ENCODE data around the gene DNAH12.

DNAH12 gene

GRCh38 chr3:57292897-57293526 is 251.1 kb downstream of the DNAH12 start:
- no peaks in the 10 kb centered on the region for H3K36me3 ChIP-seq (replicated peaks)
- no peaks in the 10 kb centered on the region for H3K9me3 ChIP-seq
- no peak overlapping the region for H3K4me3 ChIP-seq
- no peaks in the 10 kb centered on the region for H3K4me1 ChIP-seq
- in situ Hi-C loops (cut with MboI; ENCODE audit: low sequenced_read_pairs): no loop called here
- no peaks in the 10 kb centered on the region for H3K27me3 ChIP-seq (ENCODE audit: low read depth)
- DNase-seq (ENCODE audit: low spot score in 2 of 2): no peak

- H3K4me1 ChIP-seq: no peaks in the 10 kb centered on the region
- in situ Hi-C loops (cut with MboI; ENCODE audit: low sequenced_read_pairs): no loop called here
- no peaks in the 10 kb centered on the region for H3K9me3 ChIP-seq
- DNase-seq (ENCODE audit: low spot score in 2 of 2): no peak
- H3K4me3 ChIP-seq: no peak within 1 kb of the TSS
- H3K27me3 ChIP-seq (ENCODE audit: low read depth): no peaks in the 10 kb centered on the region
- no peaks in the 10 kb centered on the region for H3K36me3 ChIP-seq (replicated peaks)
These were observed 251.8 kb downstream of the DNAH12 start, which contains the start of gene ASB14 for GRCh38 chr3:57292159-57292896. Gene ASB14, minus strand, starts transcription at chr3:57292685. Its CDS starts 652 bp downstream, at chr3:57292033.

GRCh38 chr3:57288403-57288802 is 255.7 kb downstream of the DNAH12 start:
- Histone ChIP-seq H3K4me1 (no peaks in the 10 kb centered on the region), H3K9me3 (peaks cover 4% of the 10 kb centered on the region; the same call in 1 of the 2 replicates), H3K27me3 (ENCODE audit: low read depth) (no peaks in the 10 kb centered on the region), H3K4me3 (no peak overlapping the region), H3K36me3 (replicated peaks) (no peaks in the 10 kb centered on the region)
- peak in 1 of 2 experiments; percentile 0 for DNase-seq (ENCODE audit: low spot score in 2 of 2)
- in situ Hi-C loops (cut with MboI; ENCODE audit: low sequenced_read_pairs): no loop called here

- peaks cover 4% of the 10 kb centered on the region; the same call in 1 of the 2 replicates for H3K9me3 ChIP-seq
- in situ Hi-C loops (cut with MboI; ENCODE audit: low sequenced_read_pairs): no loop called here
- no peaks in the 10 kb centered on the region for H3K27me3 ChIP-seq (ENCODE audit: low read depth)
- no peak overlapping the region for H3K4me3 ChIP-seq
- no peaks in the 10 kb centered on the region for H3K36me3 ChIP-seq (replicated peaks)
- H3K4me1 ChIP-seq: no peaks in the 10 kb centered on the region
- no peak for DNase-seq (ENCODE audit: low spot score in 2 of 2)
These were observed 256.9 kb downstream of the DNAH12 start for GRCh38 chr3:57287205-57287604.

GRCh38 chr3:57283334-57283733 is 260.8 kb downstream of the DNAH12 start:
- in situ Hi-C loops (cut with MboI; ENCODE audit: low sequenced_read_pairs): no loop called here
- no peaks in the 10 kb centered on the region for H3K4me1 ChIP-seq

GRCh38 chr3:57281715-57282114 is 262.4 kb downstream of the DNAH12 start:
- H3K27me3 ChIP-seq (ENCODE audit: low read depth): no peaks in the 10 kb centered on the region
- no peak overlapping the region for H3K4me3 ChIP-seq
- in situ Hi-C loops (cut with MboI; ENCODE audit: low sequenced_read_pairs): no loop called here
- no peak for DNase-seq (ENCODE audit: low spot score in 2 of 2)
- H3K9me3 ChIP-seq: peaks cover 3% of the 10 kb centered on the region; the same call in 1 of the 2 replicates
- no peaks in the 10 kb centered on the region for H3K4me1 ChIP-seq
- H3K36me3 ChIP-seq (replicated peaks): no peaks in the 10 kb centered on the region

More at GRCh38 chr3:57283334-57283733, 260.8 kb downstream of the DNAH12 start:
- H3K4me3 ChIP-seq: no peak overlapping the region
- H3K9me3 ChIP-seq: peaks cover 4% of the 10 kb centered on the region; the same call in 1 of the 2 replicates
- DNase-seq (ENCODE audit: low spot score in 2 of 2): no peak
- H3K36me3 ChIP-seq (replicated peaks): no peaks in the 10 kb centered on the region
- no peaks in the 10 kb centered on the region for H3K27me3 ChIP-seq (ENCODE audit: low read depth)

- H3K9me3 ChIP-seq: no peaks in the 10 kb centered on the region
- no peaks in the 10 kb centered on the region for H3K36me3 ChIP-seq (replicated peaks)
- no peaks in the 10 kb centered on the region for H3K4me1 ChIP-seq
- no peak for DNase-seq (ENCODE audit: low spot score in 2 of 2)
- H3K27me3 ChIP-seq (ENCODE audit: low read depth): no peaks in the 10 kb centered on the region
- in situ Hi-C loops (cut with MboI; ENCODE audit: low sequenced_read_pairs): no loop called here
- H3K4me3 ChIP-seq: no peak overlapping the region
These were observed 264.5 kb downstream of the DNAH12 start for GRCh38 chr3:57279685-57280084.

- DNase-seq (ENCODE audit: low spot score in 2 of 2): no peak
- Histone ChIP-seq H3K4me3 (no peak overlapping the region), H3K4me1 (no peaks in the 10 kb centered on the region), H3K36me3 (replicated peaks) (no peaks in the 10 kb centered on the region), H3K9me3 (no peaks in the 10 kb centered on the region), H3K27me3 (ENCODE audit: low read depth) (no peaks in the 10 kb centered on the region)
- in situ Hi-C loops (cut with MboI; ENCODE audit: low sequenced_read_pairs): no loop called here
These were observed 265.9 kb downstream of the DNAH12 start for GRCh38 chr3:57278237-57278636.

- no peaks in the 10 kb centered on the region for H3K4me1 ChIP-seq
- H3K36me3 ChIP-seq (replicated peaks): no peaks in the 10 kb centered on the region
- no peaks in the 10 kb centered on the region for H3K9me3 ChIP-seq
- in situ Hi-C loops (cut with MboI; ENCODE audit: low sequenced_read_pairs): no loop called here
- DNase-seq (ENCODE audit: low spot score in 2 of 2): no peak
- H3K27me3 ChIP-seq (ENCODE audit: low read depth): no peaks in the 10 kb centered on the region
- no peak overlapping the region for H3K4me3 ChIP-seq
These were observed 268.8 kb downstream of the DNAH12 start for GRCh38 chr3:57275393-57275792.

GRCh38 chr3:57274845-57275244 is 269.3 kb downstream of the DNAH12 start:
- Histone ChIP-seq H3K36me3 (replicated peaks) (no peaks in the 10 kb centered on the region), H3K4me1 (no peaks in the 10 kb centered on the region), H3K4me3 (no peak overlapping the region), H3K9me3 (no peaks in the 10 kb centered on the region), H3K27me3 (ENCODE audit: low read depth) (no peaks in the 10 kb centered on the region)
- in situ Hi-C loops (cut with MboI; ENCODE audit: low sequenced_read_pairs): no loop called here
- DNase-seq (ENCODE audit: low spot score in 2 of 2): no peak

- in situ Hi-C loops (cut with MboI; ENCODE audit: low sequenced_read_pairs): no loop called here
- Histone ChIP-seq H3K4me3 (no peak overlapping the region), H3K27me3 (ENCODE audit: low read depth) (no peaks in the 10 kb centered on the region), H3K9me3 (no peaks in the 10 kb centered on the region), H3K4me1 (no peaks in the 10 kb centered on the region; the same call in 1 of the 2 replicates), H3K36me3 (replicated peaks) (peaks cover 28% of the 10 kb centered on the region)
- DNase-seq (ENCODE audit: low spot score in 2 of 2): no peak
These were observed 275.7 kb downstream of the DNAH12 start for GRCh38 chr3:57268416-57268815.

GRCh38 chr3:57261929-57262328 is 282.2 kb downstream of the DNAH12 start:
- in situ Hi-C loops (cut with MboI; ENCODE audit: low sequenced_read_pairs): no loop called here
- no peaks in the 10 kb centered on the region for H3K9me3 ChIP-seq
- no peak for DNase-seq (ENCODE audit: low spot score in 2 of 2)
- no peak overlapping the region for H3K4me3 ChIP-seq
- H3K4me1 ChIP-seq: no peaks in the 10 kb centered on the region; the same call in 1 of the 2 replicates
- H3K27me3 ChIP-seq (ENCODE audit: low read depth): no peaks in the 10 kb centered on the region
- peaks cover 55% of the 10 kb centered on the region for H3K36me3 ChIP-seq (replicated peaks)

GRCh38 chr3:57261119-57261518 is 283.0 kb downstream of the DNAH12 start:
- no peaks in the 10 kb centered on the region for H3K9me3 ChIP-seq
- H3K27me3 ChIP-seq (ENCODE audit: low read depth): no peaks in the 10 kb centered on the region
- in situ Hi-C loops (cut with MboI; ENCODE audit: low sequenced_read_pairs): no loop called here
- DNase-seq (ENCODE audit: low spot score in 2 of 2): no peak
- no peaks in the 10 kb centered on the region for H3K4me1 ChIP-seq
- H3K36me3 ChIP-seq (replicated peaks): peaks cover 54% of the 10 kb centered on the region
- no peak overlapping the region for H3K4me3 ChIP-seq

GRCh38 chr3:57257678-57258077 is 286.5 kb downstream of the DNAH12 start:
- no peak overlapping the region for H3K4me3 ChIP-seq
- no peaks in the 10 kb centered on the region for H3K27me3 ChIP-seq (ENCODE audit: low read depth)
- no peaks in the 10 kb centered on the region for H3K9me3 ChIP-seq
- no peaks in the 10 kb centered on the region for H3K4me1 ChIP-seq
- in situ Hi-C loops (cut with MboI; ENCODE audit: low sequenced_read_pairs): no loop called here
- DNase-seq (ENCODE audit: low spot score in 2 of 2): no peak
- peaks cover 37% of the 10 kb centered on the region for H3K36me3 ChIP-seq (replicated peaks)
